HG02938 (cell line): ENCODE data around the gene HSPB8.
"Not testable (repeated sequence)": the region's sequence is repeated elsewhere in the genome, so short reads cannot be mapped to it uniquely, and the experiment has no call there.

Source experiments
- ATAC-seq: cut with Tn5 transposase; IDR thresholded peaks from one replicate; pipeline ENCODE4 v1.9.1; 2021; ENCODE audit warnings: mild to moderate bottlenecking, moderate library complexity; ENCODE audit not compliant: unreplicated experiment

Gene HSPB8

GRCh38 chr12:119204671-119205285, 26.0 kb downstream of the HSPB8 start:
- no peak for ATAC-seq

DNA sequence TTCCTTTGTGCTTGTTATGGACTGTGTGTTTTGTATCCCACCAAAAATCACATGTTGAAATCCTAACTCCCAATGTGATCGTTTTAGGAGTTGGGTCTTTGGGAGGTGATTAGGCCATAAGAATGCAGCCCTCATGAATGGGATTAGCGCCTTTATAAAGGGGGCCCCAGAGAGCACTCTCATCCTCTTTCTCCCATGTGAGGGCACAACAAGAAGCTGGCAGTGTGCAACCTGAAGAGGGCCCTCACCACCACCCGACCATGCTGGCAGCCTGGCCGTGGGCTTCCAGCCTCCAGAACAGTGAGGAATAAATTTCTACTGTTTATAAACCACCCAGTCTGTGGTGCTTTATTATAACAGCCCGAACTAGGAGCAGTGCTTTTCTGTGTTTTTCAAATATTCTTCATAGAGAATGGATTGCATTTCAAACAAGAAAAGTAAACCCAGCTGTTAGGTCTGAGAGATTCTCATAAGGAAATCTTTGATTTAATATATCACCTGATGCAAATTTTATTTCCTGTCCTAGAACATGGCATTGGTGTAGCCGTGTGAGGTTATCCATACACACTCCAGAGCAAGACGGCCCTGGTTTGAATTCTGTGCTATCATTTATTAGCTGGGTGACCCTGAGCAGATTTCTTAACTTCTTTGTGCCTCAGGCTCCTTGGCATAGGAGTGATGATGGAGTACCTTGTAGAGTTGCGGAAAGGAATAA, 27.8 kb downstream of the HSPB8 start:
- ATAC-seq: no peak

DNA sequence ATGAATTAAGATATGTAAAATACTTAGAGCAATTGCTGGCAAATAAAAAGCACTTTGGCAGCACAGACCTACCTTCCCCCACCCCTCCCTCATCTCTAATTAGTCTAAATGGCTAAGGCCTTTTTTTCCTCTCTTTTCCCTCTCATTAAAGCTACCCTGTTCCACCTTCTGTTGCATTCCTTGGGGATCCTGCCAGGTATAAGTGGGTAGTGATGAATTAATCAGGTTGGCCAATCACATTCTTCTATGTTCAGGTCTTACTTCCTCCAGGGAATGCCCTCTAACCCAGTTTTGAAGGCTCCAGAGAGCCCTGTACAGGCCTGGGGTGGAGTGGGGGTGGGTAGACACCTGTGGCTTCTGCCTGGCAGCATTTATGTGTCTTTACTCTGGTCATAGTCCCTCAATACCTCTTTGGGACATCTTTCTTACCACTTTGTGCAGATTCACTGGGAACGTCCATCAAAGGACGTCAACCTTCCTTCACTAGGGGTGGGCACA, 28.4 kb downstream of the HSPB8 start:
- ATAC-seq: no peak

GRCh38 chr12:119208626-119209061, 29.9 kb downstream of the HSPB8 start:
- ATAC-seq: no peak

DNA sequence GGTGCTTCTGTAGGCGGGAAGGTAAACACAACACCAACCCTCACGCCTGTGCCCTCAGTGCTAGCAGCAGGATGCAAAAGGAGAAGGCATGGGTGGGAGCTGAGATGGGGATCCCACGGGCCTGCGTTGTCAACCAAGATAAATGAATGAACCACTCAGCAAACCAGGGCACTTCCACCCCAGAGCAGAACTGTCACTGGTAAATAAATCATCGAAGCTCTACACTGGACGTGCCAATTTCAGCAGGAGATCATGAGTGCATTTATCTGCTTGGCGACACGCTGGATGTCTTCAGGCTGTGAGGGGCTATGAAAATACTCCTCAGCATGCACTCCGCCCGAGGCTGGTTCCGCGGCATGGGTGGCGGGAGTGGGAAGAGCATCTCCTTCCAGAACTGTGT, 33.2 kb downstream of the HSPB8 start:
- ATAC-seq: no peak

- no peak for ATAC-seq
These were observed 37.4 kb downstream of the HSPB8 start for GRCh38 chr12:119216084-119216483.

DNA sequence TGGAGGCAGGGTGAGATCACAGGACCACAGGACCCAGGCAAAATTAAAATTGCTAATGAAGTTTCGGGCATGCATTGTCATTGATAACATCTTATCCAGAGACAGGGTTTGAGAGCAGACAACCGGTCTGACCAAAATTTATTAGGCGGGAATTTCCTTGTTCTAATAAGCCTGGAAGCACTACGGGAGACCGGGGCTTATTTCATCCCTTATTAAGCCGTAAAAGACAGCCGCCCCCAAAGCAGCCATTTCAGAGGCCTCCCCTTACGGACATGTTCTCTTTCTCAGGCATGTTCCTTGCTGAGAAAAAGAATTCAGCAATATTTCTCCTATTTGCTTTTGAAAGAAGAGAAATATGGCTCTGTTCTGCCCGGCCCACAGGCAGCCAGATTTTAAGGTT, 40.1 kb downstream of the HSPB8 start:
- ATAC-seq: not testable (repeated sequence)

DNA sequence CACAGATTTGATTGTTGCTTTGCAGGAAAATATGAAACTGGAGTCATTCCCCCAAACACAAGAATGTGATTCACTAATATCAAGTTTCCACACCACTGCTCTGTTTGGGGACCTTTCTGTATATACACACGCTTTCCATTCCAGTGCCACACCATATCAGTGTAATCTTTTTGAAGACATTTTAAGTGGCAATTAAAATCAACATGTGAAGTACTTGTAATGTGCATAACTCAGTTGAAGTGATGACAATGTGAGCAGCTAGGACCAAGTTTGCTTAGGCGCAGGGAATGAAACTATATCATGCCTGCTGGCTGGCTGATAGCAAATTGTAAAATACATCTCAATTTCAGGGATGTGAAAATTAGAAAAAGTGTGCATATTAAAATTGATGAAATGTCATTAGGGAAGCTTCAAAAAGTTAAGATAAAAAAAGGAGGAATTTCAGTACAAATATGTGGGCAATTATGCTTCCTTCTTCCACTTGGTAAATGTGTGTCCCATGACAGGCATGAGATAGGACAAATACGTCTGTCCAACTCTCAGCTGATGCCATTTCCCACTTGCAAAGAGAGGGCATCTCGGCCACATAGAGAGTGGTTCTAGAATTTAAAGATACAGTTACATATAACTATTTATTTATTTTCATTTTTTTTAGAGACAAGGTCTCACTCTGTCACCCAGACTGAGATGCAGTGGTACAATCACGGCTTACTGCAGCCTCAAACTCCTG, 43.7 kb downstream of the HSPB8 start:
- no peak for ATAC-seq

DNA sequence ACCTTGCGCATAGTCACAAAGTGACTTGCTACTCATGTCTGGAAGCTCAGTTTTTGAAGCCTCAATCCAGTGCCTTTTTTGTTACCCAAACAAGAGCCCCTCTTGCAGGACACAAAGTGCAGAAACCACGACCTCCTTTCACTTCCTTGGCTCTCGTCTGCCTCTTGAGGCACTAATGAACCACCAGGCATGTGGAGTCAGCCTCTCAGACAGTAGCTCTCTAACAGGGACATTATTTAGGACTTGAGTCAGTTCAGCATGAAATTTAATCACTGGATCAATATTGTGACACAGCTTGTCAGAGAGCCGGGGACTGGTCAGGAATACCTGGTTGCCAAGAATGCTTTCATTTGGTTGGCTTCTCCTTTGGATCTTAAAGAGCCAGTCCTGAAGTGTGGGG, 46.7 kb downstream of the HSPB8 start:
- ATAC-seq: no peak

GRCh38 chr12:119227292-119227691, 48.6 kb downstream of the HSPB8 start:
- no peak for ATAC-seq

DNA sequence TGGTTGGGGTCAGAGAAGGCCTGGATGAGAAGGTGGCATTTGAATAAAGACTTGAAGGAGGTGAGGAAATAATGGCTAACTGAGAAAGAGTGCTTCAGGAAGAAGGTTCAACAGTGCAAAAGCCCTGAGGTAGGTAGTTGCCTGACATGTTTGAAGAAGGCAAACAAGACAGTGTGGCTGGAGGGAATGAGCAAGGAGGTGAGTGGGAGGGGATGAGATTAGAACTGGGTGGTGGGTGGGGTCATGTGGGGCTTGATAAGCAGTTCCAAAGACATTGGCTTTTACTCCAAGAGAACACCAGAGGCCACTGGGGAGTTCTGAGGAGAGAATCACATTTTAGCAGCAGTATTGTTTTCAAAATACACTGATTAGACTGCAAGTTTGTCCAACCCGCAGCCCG, 50.5 kb downstream of the HSPB8 start:
- ATAC-seq: no peak

GRCh38 chr12:119229837-119230236, 51.1 kb downstream of the HSPB8 start:
- no peak for ATAC-seq

DNA sequence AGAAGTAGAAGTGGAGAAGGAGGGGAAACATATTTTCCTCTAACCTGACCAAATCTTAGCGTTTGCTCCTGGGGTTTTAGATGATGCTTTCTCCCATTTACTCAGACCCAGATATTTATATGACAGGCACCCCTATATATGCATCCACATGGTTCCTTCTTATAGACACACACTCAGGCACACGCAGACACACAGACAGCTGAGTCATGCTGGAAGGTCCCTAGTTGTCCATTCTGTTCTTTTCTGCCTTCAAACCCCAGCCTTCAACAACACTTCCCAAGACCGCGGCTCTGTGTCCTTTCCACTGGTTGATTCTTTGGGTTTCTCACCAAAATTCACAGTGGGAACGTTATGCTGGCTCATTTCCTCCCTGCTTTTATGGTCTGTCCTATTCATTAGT, 52.1 kb downstream of the HSPB8 start:
- ATAC-seq: no peak

DNA sequence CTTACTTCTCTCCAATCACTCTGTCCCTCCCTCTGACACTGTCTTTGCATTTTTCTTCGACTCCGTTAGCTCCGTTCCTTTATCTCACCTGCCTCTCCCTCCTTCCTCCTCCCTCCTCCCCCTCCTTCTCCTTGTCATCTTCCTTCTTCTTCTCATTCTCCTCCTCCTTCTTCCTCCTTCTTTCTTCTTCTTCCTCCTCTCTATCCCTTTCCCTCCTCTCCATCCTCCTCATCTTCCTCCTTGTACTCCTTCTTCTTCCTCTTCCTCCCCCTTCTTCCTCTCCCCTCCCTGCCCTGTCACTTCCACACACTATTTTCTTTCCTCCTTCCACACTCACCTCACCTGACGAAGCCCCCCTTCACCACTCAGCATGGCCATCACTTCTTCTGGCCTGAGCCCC, 53.0 kb downstream of the HSPB8 start:
- no peak for ATAC-seq

DNA sequence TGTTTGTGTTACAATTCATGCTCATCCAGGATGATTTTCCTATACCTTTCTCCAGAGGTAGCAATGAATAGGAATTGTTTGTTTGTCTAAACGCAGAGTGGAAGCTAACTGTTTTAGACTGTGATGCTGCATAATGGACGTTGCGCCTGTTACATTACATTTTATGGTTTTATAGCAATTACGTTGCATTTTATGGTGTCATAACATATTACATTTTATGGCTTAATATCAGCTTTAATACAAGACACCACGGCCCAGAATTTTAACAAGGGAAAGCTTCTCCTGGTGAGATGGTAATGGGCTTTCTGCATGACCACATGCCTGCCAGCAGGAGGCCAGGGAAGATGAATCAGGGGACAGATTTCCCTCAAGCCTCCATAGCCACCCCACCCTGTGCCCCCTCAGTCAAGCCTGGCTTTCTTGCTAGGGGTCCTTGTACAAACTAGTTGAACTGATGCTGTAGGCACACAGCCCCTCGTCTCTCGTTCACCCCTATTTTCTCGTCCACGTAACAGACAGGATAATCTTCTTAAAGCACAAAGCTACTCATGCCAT, 56.5 kb downstream of the HSPB8 start:
- no peak for ATAC-seq

DNA sequence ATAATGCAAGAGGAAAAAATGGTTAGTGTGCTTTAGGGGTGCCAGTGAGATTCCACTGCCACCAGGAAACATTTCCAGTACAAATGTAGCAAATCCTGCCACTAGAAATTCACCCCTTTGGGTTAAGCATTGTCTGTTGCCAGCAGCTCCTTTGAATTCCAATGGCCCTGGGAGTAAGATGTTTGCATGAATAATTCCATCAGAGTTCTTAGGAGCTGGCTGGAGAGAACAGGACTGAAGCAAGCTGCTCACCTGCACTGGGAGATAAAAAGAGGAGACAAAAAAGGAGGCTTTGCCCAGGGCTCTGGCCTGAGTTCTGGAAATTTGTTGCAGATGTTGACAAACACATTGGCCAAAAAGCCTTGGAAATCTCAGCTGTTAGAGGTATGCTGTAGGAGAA, 57.6 kb downstream of the HSPB8 start:
- no peak for ATAC-seq

DNA sequence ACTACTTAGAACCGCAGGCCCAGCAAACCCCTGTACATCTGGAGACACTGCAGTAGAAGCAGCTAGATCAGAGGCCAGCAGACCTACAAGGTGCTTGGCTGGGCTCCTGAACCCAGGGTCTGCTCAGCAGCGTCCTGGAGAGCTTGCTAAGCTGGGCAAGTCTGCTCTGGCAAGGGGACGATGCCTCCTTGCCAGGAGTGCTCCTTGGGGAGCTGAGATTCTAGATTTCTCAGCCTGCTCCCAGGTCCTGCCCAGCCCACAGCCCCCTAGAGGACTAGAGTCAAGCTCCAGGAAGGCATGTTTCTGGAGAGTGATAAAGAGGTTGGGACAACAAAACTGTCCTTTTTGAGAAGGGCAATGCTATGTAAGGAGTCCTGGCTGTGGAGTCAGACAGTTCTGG, 60.3 kb downstream of the HSPB8 start:
- no peak for ATAC-seq

DNA sequence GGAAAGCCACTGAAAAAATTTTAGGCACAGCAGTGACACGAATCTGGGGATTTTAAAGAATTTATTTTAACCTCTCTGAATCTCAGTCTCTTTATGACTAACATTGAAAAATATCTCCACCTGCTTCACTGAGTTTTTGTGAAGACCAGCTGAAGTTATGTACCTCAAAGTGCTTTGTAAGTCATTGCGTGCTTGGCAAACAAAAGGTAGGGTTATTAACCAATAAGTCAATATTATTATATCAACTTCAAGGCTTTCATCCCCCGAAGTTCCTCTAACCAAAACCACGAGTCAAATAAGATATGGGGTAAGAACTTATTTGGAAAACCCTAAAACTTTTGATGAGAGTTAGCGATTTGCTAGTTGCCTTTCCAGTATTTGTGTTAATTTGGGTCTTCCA, 62.3 kb downstream of the HSPB8 start:
- no peak for ATAC-seq

GRCh38 chr12:119241580-119242169, 62.9 kb downstream of the HSPB8 start:
- ATAC-seq: no peak
